H9 (cell line): ENCODE data around the gene CD59. TPM values are rescaled to one million over a fixed set of nuclear protein-coding genes. Genes with fewer than 3 reads are reported as not detected.

ENCODE experiments used
- DNase-seq: peaks from one replicate; pipeline ENCODE4 v3.0.0-alpha.2; 2017
- H2AFZ ChIP-seq: one replicate; pipeline ENCODE4 v1.6.1; 2013; ENCODE audit warnings: mild to moderate bottlenecking, low read length, control low read depth, moderate library complexity
- H2AK5ac ChIP-seq: 2 replicates; pipeline ENCODE4 v1.6.1; 2013; ENCODE audit warnings: low read length, control low read depth, mixed read lengths; ENCODE audit not compliant: insufficient read length
- H2BK120ac ChIP-seq: one replicate; pipeline ENCODE4 v1.6.1; 2013; ENCODE audit warnings: low read depth, mild to moderate bottlenecking, low read length, control low read depth, inconsistent platforms; ENCODE audit not compliant: poor library complexity, severe bottlenecking
- H2BK12ac ChIP-seq: 2 replicates; pipeline ENCODE4 v1.6.1; 2013; ENCODE audit warnings: low read length, control low read depth, mixed read lengths, low read depth; ENCODE audit not compliant: insufficient read length
- H2BK15ac ChIP-seq: 2 replicates; pipeline ENCODE4 v1.6.1; 2013; ENCODE audit warnings: low read depth, low read length, control low read depth
- H2BK20ac ChIP-seq: one replicate; pipeline ENCODE4 v1.6.1; 2013; ENCODE audit warnings: low read depth, mild to moderate bottlenecking, low read length, control low read depth, inconsistent platforms; ENCODE audit not compliant: poor library complexity, severe bottlenecking
- H2BK5ac ChIP-seq: 2 replicates; pipeline ENCODE4 v1.6.1; 2013; ENCODE audit warnings: low read length, control low read depth, mixed read lengths; ENCODE audit not compliant: insufficient read length
- H3K14ac ChIP-seq: 2 replicates; pipeline ENCODE4 v1.6.1; 2013; ENCODE audit warnings: low read length, control low read depth; ENCODE audit not compliant: insufficient read depth
- H3K18ac ChIP-seq: 2 replicates; pipeline ENCODE4 v1.6.1; 2013; ENCODE audit warnings: low read depth, mild to moderate bottlenecking, mixed read lengths, low read length, control low read depth; ENCODE audit not compliant: insufficient read length
- H3K23ac ChIP-seq: 2 replicates; pipeline ENCODE4 v1.6.1; 2013; ENCODE audit warnings: low read length, control low read depth, mixed read lengths, low read depth; ENCODE audit not compliant: insufficient read length
- H3K23me2 ChIP-seq: 2 replicates; pipeline ENCODE4 v1.6.1; 2013; ENCODE audit warnings: low read depth, mild to moderate bottlenecking, mixed read lengths, low read length, control low read depth; ENCODE audit not compliant: insufficient read length, poor library complexity, severe bottlenecking
- H3K27ac ChIP-seq: 2 replicates; pipeline ENCODE4 v1.5.1; 2013; ENCODE audit warnings: low read length, control low read depth, mixed read lengths, low read depth; ENCODE audit not compliant: insufficient read length
- H3K27me3 ChIP-seq: 2 replicates; pipeline ENCODE4 v1.6.1; 2013; ENCODE audit warnings: low read length, control low read depth, inconsistent platforms; ENCODE audit not compliant: insufficient read depth
- H3K4ac ChIP-seq: 2 replicates; pipeline ENCODE4 v1.6.1; 2013; ENCODE audit warnings: low read depth, mild to moderate bottlenecking, control low read depth, inconsistent platforms, low read length, moderate library complexity
- H3K4me1 ChIP-seq: 2 replicates; pipeline ENCODE4 v1.6.1; 2013; ENCODE audit warnings: low read length, control low read depth, inconsistent platforms; ENCODE audit not compliant: insufficient read depth
- H3K4me2 ChIP-seq: 2 replicates; pipeline ENCODE4 v1.6.1; 2013; ENCODE audit warnings: low read length, control low read depth, mixed read lengths; ENCODE audit not compliant: insufficient read length, insufficient read depth
- H3K56ac ChIP-seq: 2 replicates; pipeline ENCODE4 v1.6.1; 2013; ENCODE audit warnings: low read depth, mild to moderate bottlenecking, mixed read lengths, low read length, control low read depth; ENCODE audit not compliant: insufficient read length
- H3K79me1 ChIP-seq: 2 replicates; pipeline ENCODE4 v1.6.1; 2013; ENCODE audit warnings: low read depth, mild to moderate bottlenecking, moderate library complexity, low read length, control low read depth, inconsistent platforms; ENCODE audit not compliant: insufficient read depth, poor library complexity, severe bottlenecking
- H3K79me2 ChIP-seq: 2 replicates; pipeline ENCODE4 v1.6.1; 2013; ENCODE audit warnings: low read length, control low read depth, inconsistent platforms; ENCODE audit not compliant: insufficient read depth
- H3K9ac ChIP-seq: 2 replicates; pipeline ENCODE4 v1.6.1; 2013; ENCODE audit warnings: low read length, control low read depth, mixed read lengths; ENCODE audit not compliant: insufficient read length; ENCODE audit errors: extremely low read depth
- H3K9me3 ChIP-seq: one replicate; pipeline ENCODE4 v1.6.1; 2013; ENCODE audit warnings: low read depth, low read length, inconsistent platforms; ENCODE audit not compliant: control insufficient read depth
- H3T11ph ChIP-seq: one replicate; pipeline ENCODE4 v1.6.1; 2013; ENCODE audit warnings: mild to moderate bottlenecking, low read length, control low read depth, inconsistent platforms
- H4K20me1 ChIP-seq: one replicate; pipeline ENCODE4 v1.6.1; 2013; ENCODE audit not compliant: control insufficient read depth, insufficient read length, insufficient read depth
- H4K5ac ChIP-seq: 2 replicates; pipeline ENCODE4 v1.6.1; 2013; ENCODE audit warnings: low read depth, mild to moderate bottlenecking, mixed read lengths, low read length, control low read depth; ENCODE audit not compliant: insufficient read length
- H4K8ac ChIP-seq: replicated peaks from 2 replicates; pipeline ENCODE4 v1.6.1; 2013; ENCODE audit warnings: low read length, control low read depth, mixed read lengths, low read depth; ENCODE audit not compliant: insufficient read length
- H4K91ac ChIP-seq: 2 replicates; pipeline ENCODE4 v1.6.1; 2013; ENCODE audit warnings: low read depth, mild to moderate bottlenecking, moderate library complexity, mixed read lengths, low read length, control low read depth; ENCODE audit not compliant: insufficient read length
- H3K27ac Mint-ChIP-seq, 3 experiments: 2 replicates in 2 of 3; 3 replicates in 1 of 3; pipeline ENCODE4 v1.8.0; 2020 to 2021; ENCODE audit warnings: mixed read lengths in 3 of 3, mild to moderate bottlenecking in 1 of 3, moderate library complexity in 1 of 3
- H3K27me3 Mint-ChIP-seq: 2 replicates; pipeline ENCODE4 v1.8.0; 2021; ENCODE audit warnings: low read depth, mild to moderate bottlenecking, moderate library complexity, mixed read lengths
- H3K36me3 Mint-ChIP-seq, 3 experiments: 2 replicates in 2 of 3; 3 replicates in 1 of 3; pipeline ENCODE4 v1.8.0; 2020 to 2021; ENCODE audit warnings: low read depth in 3 of 3, mixed read lengths in 3 of 3; ENCODE audit not compliant: insufficient read depth in 1 of 3
- H3K4me1 Mint-ChIP-seq, 2 experiments: 2 replicates each; pipeline ENCODE4 v1.8.0; 2020; ENCODE audit warnings: mixed read lengths in 2 of 2
- H3K4me3 Mint-ChIP-seq, 2 experiments: 2 replicates in 1 of 2; 3 replicates in 1 of 2; pipeline ENCODE4 v1.8.0; 2020 to 2021; ENCODE audit warnings: mild to moderate bottlenecking in 2 of 2, mixed read lengths in 2 of 2, moderate library complexity in 1 of 2
- H3K9me3 Mint-ChIP-seq, 2 experiments: 2 replicates in 1 of 2; 3 replicates in 1 of 2; pipeline ENCODE4 v1.8.0; 2020; ENCODE audit warnings: mild to moderate bottlenecking in 2 of 2, mixed read lengths in 2 of 2, moderate library complexity in 1 of 2
- WGBS: extraction: QIAGEN DNeasy Blood & Tissue Kit; methylation state at CpG from one replicate; pipeline ENCODE4 v1.1.7; 2013; ENCODE audit warnings: missing lambda C conversion rate, low lambda C conversion rate, mixed read lengths; ENCODE audit not compliant: insufficient read length; ENCODE audit errors: extremely low coverage; 5-methylcytosine and 5-hydroxymethylcytosine counted together
- total RNA-seq: library from RNA; stranded (reverse); gene quantifications from 2 replicates; pipeline ENCODE4 v1.2.1, GENCODE V29; 2021
- TF ChIP-seq, protein P1 (sequence below): fragments of 200-600 bp; sonication (generic); conservative IDR thresholded peaks from 3 replicates; pipeline ENCODE4 v1.8.0; 2021; ENCODE audit warnings: antibody characterized with exemption, mild to moderate bottlenecking

Gene CD59
- total RNA-seq, 1 experiment from 2014 or later, result 91.5 TPM

DNA sequence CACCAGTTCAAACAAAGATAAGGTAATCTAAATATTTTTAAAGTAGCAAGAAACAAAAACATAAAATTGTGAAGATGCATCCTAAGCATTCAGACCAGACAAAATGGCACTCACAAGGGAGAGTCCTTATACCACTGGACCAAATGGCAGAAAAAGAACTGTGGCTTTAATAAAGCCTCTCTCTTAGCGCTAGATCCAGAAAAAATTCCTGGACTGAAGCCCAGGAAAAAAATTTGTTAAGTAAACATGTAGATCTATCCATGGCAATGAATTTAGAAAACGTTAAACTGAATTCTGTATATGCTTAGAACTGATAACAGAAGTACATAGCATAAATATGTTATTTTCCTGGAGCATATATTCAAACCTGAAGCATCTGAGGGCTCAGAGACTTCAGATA lies 11.8 kb upstream of the CD59 start:
- no peak overlapping the region for H3K56ac ChIP-seq
- no peak overlapping the region for H3K27ac ChIP-seq
- H2AFZ ChIP-seq, result no peak overlapping the region
- no peak overlapping the region for H3K18ac ChIP-seq
- no peak overlapping the region for H3K4ac ChIP-seq
- H2BK5ac ChIP-seq, result no peak overlapping the region
- no peaks in the 10 kb centered on the region for H3K9me3 ChIP-seq
- no peak for DNase-seq
- H3K4me2 ChIP-seq, result no peak overlapping the region
- no peak overlapping the region for H4K91ac ChIP-seq
- no peaks in the 10 kb centered on the region for H3K23me2 ChIP-seq
- H3K27me3 ChIP-seq, result no peaks in the 10 kb centered on the region
- H4K20me1 ChIP-seq, result no peaks in the 10 kb centered on the region
- H2AK5ac ChIP-seq, result no peak overlapping the region
- H3K27me3 Mint-ChIP-seq, result no peaks in the 10 kb centered on the region
- H3K36me3 Mint-ChIP-seq, result peaks cover 0 to under 1% (median 0%) of the 10 kb centered on the region in 3 experiments; a peak in 1 of 7 replicates
- H2BK12ac ChIP-seq, result no peak overlapping the region
- H3K4me3 Mint-ChIP-seq, result no peak overlapping the region
- H3K79me2 ChIP-seq, result no peaks in the 10 kb centered on the region
- no peak overlapping the region for H3K14ac ChIP-seq
- no peaks in the 10 kb centered on the region for H3K4me1 Mint-ChIP-seq
- H4K8ac ChIP-seq, result no peak overlapping the region
- H3K9me3 Mint-ChIP-seq, result no peaks in the 10 kb centered on the region
- H3K9ac ChIP-seq, result no peak overlapping the region
- no peaks in the 10 kb centered on the region for H3K4me1 ChIP-seq
- no peak overlapping the region for H3K23ac ChIP-seq
- no peak overlapping the region for H2BK20ac ChIP-seq
- no peak overlapping the region for H3T11ph ChIP-seq
- no CpG with 5 or more reads among the region's 2 CpGs for WGBS
- H3K79me1 ChIP-seq, result no peaks in the 10 kb centered on the region
- no peak overlapping the region for H2BK15ac ChIP-seq
- no peak overlapping the region for H2BK120ac ChIP-seq
- TF ChIP-seq, protein P1, sequence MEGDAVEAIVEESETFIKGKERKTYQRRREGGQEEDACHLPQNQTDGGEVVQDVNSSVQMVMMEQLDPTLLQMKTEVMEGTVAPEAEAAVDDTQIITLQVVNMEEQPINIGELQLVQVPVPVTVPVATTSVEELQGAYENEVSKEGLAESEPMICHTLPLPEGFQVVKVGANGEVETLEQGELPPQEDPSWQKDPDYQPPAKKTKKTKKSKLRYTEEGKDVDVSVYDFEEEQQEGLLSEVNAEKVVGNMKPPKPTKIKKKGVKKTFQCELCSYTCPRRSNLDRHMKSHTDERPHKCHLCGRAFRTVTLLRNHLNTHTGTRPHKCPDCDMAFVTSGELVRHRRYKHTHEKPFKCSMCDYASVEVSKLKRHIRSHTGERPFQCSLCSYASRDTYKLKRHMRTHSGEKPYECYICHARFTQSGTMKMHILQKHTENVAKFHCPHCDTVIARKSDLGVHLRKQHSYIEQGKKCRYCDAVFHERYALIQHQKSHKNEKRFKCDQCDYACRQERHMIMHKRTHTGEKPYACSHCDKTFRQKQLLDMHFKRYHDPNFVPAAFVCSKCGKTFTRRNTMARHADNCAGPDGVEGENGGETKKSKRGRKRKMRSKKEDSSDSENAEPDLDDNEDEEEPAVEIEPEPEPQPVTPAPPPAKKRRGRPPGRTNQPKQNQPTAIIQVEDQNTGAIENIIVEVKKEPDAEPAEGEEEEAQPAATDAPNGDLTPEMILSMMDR, result no peak
- no peak overlapping the region for H4K5ac ChIP-seq
- no peak overlapping the region for H3K27ac Mint-ChIP-seq
